Stomach (tissue), 9 donors: Measurements from ENCODE around the gene ZNRF3. TPM values are rescaled to one million over a fixed set of nuclear protein-coding genes. Genes with fewer than 3 reads are reported as not detected.

ENCODE experiments used
- DNase-seq, 2 donors: peaks; one replicate each; pipeline versions ENCODE4 v3.0.0 to v3.0.0-alpha.2; 2013 to 2019
- H3K27ac ChIP-seq, 5 donors: fragments of 200-600 bp in 4 of 5; sonication (generic) in 4 of 5; one replicate each; pipeline ENCODE4 v1.5.1; 2013 to 2019; ENCODE audit warnings: mild to moderate bottlenecking in 1 of 5, moderate library complexity in 1 of 5
- H3K27me3 ChIP-seq, 3 donors: fragments of 200-600 bp; sonication (generic); one replicate each; pipeline ENCODE4 v1.5.1; 2017 to 2019; ENCODE audit warnings: mixed run types in 1 of 3
- H3K36me3 ChIP-seq, 4 donors: fragments of 200-600 bp; sonication (generic); 1 replicate in 3 of 4; 2 replicates in 1 of 4; pipeline ENCODE4 v1.5.1; 2016 to 2019
- H3K4me1 ChIP-seq, 4 donors: fragments of 200-600 bp; sonication (generic); one replicate each; pipeline ENCODE4 v1.5.1; 2016 to 2019
- H3K4me3 ChIP-seq, 4 donors: fragments of 200-600 bp; sonication (generic) in 3 of 4; one replicate each; pipeline ENCODE4 v1.5.1; 2016 to 2019; ENCODE audit warnings: mild to moderate bottlenecking in 1 of 4
- H3K9me3 ChIP-seq, 4 donors: fragments of 200-600 bp; sonication (generic); one replicate each; pipeline ENCODE4 v1.5.1; 2016 to 2019
- EP300 ChIP-seq: sonication (generic); formaldehyde crosslinking; IDR thresholded peaks from one replicate; pipeline ENCODE4 v1.6.1; 2017; ENCODE audit warnings: antibody characterized with exemption
- POLR2A ChIP-seq, 4 donors: fragments of 450-650 bp; IDR thresholded peaks; one replicate each; pipeline ENCODE4 v1.6.1; 2016; ENCODE audit warnings: antibody characterized with exemption in 4 of 4, control low read depth in 2 of 4, mild to moderate bottlenecking in 1 of 4, moderate library complexity in 1 of 4
- POLR2AphosphoS5 ChIP-seq, 3 donors: sonication (generic); formaldehyde crosslinking; IDR thresholded peaks; one replicate each; pipeline ENCODE4 v1.6.1; 2016; ENCODE audit warnings: antibody characterized with exemption in 3 of 3
- WGBS, 5 donors: extraction: QIAGEN DNeasy Blood & Tissue Kit in 3 of 5; methylation state at CpG; one replicate each; pipeline versions ENCODE4 v1.1.5 to v1.1.7; 2013 to 2018; 5-methylcytosine and 5-hydroxymethylcytosine counted together
- intact Hi-C: fragments of 100-400 bp; cut with DNase I; formaldehyde crosslinking; loops from one replicate; pipeline ENCODE4 v1.15.1; 2023; ENCODE audit warnings: low total_unique reads
- polyA plus RNA-seq, 3 donors: library from polyadenylated mRNA; stranded (reverse); fragments of 200-250 nt; gene quantifications; one replicate each; pipeline ENCODE4 v1.2.3, GENCODE V29; 2013
- total RNA-seq, 5 donors: library from RNA; depleted of rRNA; stranded (reverse); fragments of >200 nt; gene quantifications; one replicate each; pipeline versions ENCODE4 v1.1.0 to v1.2.3, GENCODE V29; 2014 to 2016
- TF ChIP-seq, protein P1 (sequence below), 7 experiments: fragments of 450-650 bp in 4 of 7; fragments of 200-600 bp in 3 of 7; sonication (generic) in 3 of 7; IDR thresholded peaks; one replicate each; pipeline ENCODE4 v1.5.1; 2016 to 2019; ENCODE audit warnings: antibody characterized with exemption in 7 of 7, control low read depth in 2 of 7, mild to moderate bottlenecking in 1 of 7
- donor health status: healthy with polysubstance abuse.
- donor health status: Bipolar disorder and iron deficiency.
- donor health status: healthy.

ZNRF3 gene
- total and polyA plus RNA-seq, 8 donors, result 1.4 to 52.7 (median 3.6) TPM

GRCh38 chr22:28989484-28989883, 106.1 kb downstream of the ZNRF3 start:
- no peak for DNase-seq
- peaks cover 0 to 30% (median 13%) of the 10 kb centered on the region in 4 donors for H3K4me1 ChIP-seq
- TF ChIP-seq EP300 (no peak), POLR2AphosphoS5 (IDR thresholded peaks at IDR 0.05) (no peak), POLR2A (IDR thresholded peaks at IDR 0.05) (no peak)
- TF ChIP-seq, protein P1, sequence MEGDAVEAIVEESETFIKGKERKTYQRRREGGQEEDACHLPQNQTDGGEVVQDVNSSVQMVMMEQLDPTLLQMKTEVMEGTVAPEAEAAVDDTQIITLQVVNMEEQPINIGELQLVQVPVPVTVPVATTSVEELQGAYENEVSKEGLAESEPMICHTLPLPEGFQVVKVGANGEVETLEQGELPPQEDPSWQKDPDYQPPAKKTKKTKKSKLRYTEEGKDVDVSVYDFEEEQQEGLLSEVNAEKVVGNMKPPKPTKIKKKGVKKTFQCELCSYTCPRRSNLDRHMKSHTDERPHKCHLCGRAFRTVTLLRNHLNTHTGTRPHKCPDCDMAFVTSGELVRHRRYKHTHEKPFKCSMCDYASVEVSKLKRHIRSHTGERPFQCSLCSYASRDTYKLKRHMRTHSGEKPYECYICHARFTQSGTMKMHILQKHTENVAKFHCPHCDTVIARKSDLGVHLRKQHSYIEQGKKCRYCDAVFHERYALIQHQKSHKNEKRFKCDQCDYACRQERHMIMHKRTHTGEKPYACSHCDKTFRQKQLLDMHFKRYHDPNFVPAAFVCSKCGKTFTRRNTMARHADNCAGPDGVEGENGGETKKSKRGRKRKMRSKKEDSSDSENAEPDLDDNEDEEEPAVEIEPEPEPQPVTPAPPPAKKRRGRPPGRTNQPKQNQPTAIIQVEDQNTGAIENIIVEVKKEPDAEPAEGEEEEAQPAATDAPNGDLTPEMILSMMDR (IDR thresholded peaks at IDR 0.05), result no peak
- 73 to 90% (median 87%) methylated on average over 7 of the region's 7 CpGs for WGBS, 5 donors
- no peaks in the 10 kb centered on the region for H3K27me3 ChIP-seq
- H3K4me3 ChIP-seq, result no peak overlapping the region
- peaks cover 6 to 31% (median 22%) of the 10 kb centered on the region in 4 donors for H3K36me3 ChIP-seq
- H3K27ac ChIP-seq, result peak overlapping the region in 1 of 5 donors; percentile 16
- intact Hi-C loops, result no loop called here
- no peaks in the 10 kb centered on the region for H3K9me3 ChIP-seq

DNA sequence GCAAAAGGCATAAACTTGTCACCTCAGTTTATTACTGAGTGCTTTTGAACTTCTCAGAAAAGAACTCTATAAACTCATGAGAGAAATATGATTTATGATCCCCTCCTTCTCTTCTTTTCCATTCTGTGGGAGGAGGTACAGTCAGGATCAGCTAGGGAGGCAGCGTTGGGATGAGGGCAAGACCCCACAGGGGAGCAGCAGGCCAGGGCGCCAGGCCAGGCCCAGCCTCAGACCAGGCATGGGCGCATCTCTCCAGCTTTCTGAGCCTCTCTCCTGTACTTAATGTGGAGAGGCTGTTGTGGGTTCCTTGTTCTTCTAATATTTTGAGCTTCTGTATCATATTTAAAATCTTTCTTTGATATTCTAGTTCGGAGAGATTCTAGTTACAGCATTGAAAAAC, 106.5 kb downstream of the ZNRF3 start:
- no peak for DNase-seq
- Histone ChIP-seq H3K9me3 (no peaks in the 10 kb centered on the region), H3K27me3 (no peaks in the 10 kb centered on the region), H3K36me3 (peaks cover 6 to 31% (median 22%) of the 10 kb centered on the region in 4 donors), H3K4me1 (peaks cover 0 to 30% (median 13%) of the 10 kb centered on the region in 4 donors), H3K27ac (peak overlapping the region in 1 of 5 donors; percentile 16), H3K4me3 (no peak overlapping the region)
- WGBS, 5 donors, result 82 to 97% (median 91%) methylated on average over 4 of the region's 4 CpGs
- intact Hi-C loops, result no loop called here
- no peak for TF ChIP-seq EP300
- TF ChIP-seq POLR2A (IDR thresholded peaks at IDR 0.05), result no peak
- TF ChIP-seq, protein P1 (IDR thresholded peaks at IDR 0.05), result no peak
- no peak for TF ChIP-seq POLR2AphosphoS5 (IDR thresholded peaks at IDR 0.05)

DNA sequence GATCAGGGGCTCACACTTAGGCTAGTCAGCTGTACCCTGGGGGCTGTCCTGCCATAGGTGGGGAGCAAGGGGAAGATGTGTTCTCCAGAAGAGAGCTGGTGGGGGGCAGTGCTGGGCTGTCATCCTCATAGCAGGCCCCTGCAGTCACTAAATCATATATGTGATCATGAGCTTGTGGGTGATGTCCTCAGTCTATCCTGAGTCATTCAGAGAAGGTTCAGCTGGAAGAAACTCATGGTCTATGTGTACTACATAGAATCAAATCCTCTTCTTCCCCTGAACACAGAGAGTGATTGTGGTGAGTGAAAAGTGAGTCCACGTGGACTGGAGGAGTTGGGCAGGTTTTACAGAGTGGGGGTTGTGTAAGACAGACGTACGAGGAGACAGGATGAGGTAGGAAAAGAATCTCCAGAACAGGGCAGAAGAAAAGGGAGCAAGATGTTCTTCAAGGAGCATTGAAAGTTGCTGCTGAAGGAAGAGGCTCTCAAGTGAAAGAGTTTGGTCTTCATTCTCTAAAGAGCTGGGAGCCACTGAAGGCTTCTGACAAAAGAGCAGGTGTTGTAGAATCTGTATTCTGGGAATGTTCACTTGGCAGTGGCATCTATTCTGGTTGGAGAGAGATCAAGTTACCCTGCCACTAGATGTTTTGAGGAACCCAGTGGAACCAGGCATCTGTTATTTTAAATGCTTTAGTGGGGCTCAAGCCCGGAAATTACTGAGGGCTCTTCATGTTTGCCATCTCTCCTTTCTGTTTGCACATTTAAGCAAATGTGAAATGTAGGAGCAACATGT, 109.4 kb downstream of the ZNRF3 start:
- peaks cover 6 to 29% (median 16%) of the 10 kb centered on the region in 4 donors for H3K36me3 ChIP-seq
- WGBS, 5 donors, result 33 to 54% (median 52%) methylated on average over 4 of the region's 4 CpGs
- intact Hi-C loops, result no loop called here

GRCh38 chr22:28994522-28994921, 111.2 kb downstream of the ZNRF3 start:
- no peak overlapping the region for H3K27ac ChIP-seq
- WGBS, 5 donors, result 97 to 98% (median 98%) methylated on average over 4 of the region's 4 CpGs
- H3K27me3 ChIP-seq, result no peaks in the 10 kb centered on the region
- no peaks in the 10 kb centered on the region for H3K9me3 ChIP-seq
- peaks cover 1 to 24% (median 10%) of the 10 kb centered on the region in 4 donors for H3K4me1 ChIP-seq
- intact Hi-C loops, result no loop called here
- no peak overlapping the region for H3K4me3 ChIP-seq
- no peak for TF ChIP-seq POLR2AphosphoS5 (IDR thresholded peaks at IDR 0.05)
- TF ChIP-seq EP300, result no peak
- TF ChIP-seq POLR2A (IDR thresholded peaks at IDR 0.05), result no peak
- TF ChIP-seq, protein P1 (IDR thresholded peaks at IDR 0.05), result no peak
- peaks cover 0 to 16% (median 7%) of the 10 kb centered on the region in 4 donors for H3K36me3 ChIP-seq
- no peak for DNase-seq

More for the DNA sequence above, 109.4 kb downstream of the ZNRF3 start:
- peaks cover 0 to 19% (median 12%) of the 10 kb centered on the region in 4 donors for H3K4me1 ChIP-seq
- no peaks in the 10 kb centered on the region for H3K27me3 ChIP-seq
- TF ChIP-seq POLR2AphosphoS5 (IDR thresholded peaks at IDR 0.05), result no peak
- no peak for DNase-seq
- no peaks in the 10 kb centered on the region for H3K9me3 ChIP-seq
- H3K4me3 ChIP-seq, result no peak overlapping the region
- H3K27ac ChIP-seq, result peak overlapping the region in 2 of 5 donors; percentile 1 to 35

DNA sequence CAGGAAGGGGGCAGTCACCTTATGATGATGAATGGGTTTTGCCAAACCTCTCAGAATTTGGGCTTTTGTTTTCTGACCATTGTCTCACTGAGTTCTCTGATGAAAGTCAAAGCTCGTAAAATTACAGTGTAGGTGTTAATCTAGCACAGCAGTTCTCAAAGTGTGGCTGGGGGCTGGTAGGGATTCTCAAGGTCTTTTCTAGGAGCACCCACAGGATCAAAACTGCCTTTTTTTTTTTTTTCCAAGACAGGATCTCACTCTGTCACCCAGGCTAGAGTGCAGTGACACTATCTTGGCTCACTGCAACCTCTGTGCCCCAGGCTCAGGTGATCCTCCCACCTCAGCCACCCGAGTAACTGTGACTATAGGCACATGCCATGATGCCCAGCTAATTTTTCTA, 112.2 kb downstream of the ZNRF3 start:
- intact Hi-C loops, result no loop called here

More for the DNA sequence above, 112.2 kb downstream of the ZNRF3 start:
- no peaks in the 10 kb centered on the region for H3K27me3 ChIP-seq
- no peak overlapping the region for H3K27ac ChIP-seq
- TF ChIP-seq POLR2A (IDR thresholded peaks at IDR 0.05) (no peak), EP300 (no peak), POLR2AphosphoS5 (IDR thresholded peaks at IDR 0.05) (no peak)
- TF ChIP-seq, protein P1 (IDR thresholded peaks at IDR 0.05), result no peak
- peaks cover 4 to 30% (median 11%) of the 10 kb centered on the region in 4 donors for H3K4me1 ChIP-seq
- H3K4me3 ChIP-seq, result no peak overlapping the region
- peaks cover 0 to 12% (median 4%) of the 10 kb centered on the region in 4 donors for H3K36me3 ChIP-seq
- H3K9me3 ChIP-seq, result no peaks in the 10 kb centered on the region
- no peak for DNase-seq
- WGBS, 5 donors, result 84 to 100% (median 88%) methylated on average over 2 of the region's 2 CpGs
